GM21447 (cell line): ENCODE measurements around the gene ALKAL2.

ENCODE experiments used
- ATAC-seq: cut with Tn5 transposase; IDR thresholded peaks from one replicate; pipeline ENCODE4 v1.9.1; 2021; ENCODE audit not compliant: unreplicated experiment

The ALKAL2 gene

DNA sequence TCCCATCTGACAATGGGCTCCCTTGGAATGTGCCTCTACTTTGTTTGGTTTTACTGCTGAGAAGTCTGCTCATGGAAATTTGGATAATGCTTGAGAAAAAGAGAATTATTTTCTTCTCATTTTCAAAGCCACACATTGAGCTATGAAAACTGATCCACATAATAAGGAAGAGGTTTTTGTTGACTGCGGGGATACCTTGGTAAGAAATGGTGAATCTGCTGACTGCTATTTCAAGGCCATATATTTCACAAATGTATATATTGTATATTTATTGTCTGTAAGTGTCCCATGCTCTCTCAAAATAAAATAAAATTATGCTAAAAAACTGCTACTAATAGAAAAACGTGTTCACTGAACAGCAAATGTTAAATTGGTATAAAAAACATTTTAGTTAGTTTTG lies 39.2 kb downstream of the ALKAL2 start:
- no peak for ATAC-seq

DNA sequence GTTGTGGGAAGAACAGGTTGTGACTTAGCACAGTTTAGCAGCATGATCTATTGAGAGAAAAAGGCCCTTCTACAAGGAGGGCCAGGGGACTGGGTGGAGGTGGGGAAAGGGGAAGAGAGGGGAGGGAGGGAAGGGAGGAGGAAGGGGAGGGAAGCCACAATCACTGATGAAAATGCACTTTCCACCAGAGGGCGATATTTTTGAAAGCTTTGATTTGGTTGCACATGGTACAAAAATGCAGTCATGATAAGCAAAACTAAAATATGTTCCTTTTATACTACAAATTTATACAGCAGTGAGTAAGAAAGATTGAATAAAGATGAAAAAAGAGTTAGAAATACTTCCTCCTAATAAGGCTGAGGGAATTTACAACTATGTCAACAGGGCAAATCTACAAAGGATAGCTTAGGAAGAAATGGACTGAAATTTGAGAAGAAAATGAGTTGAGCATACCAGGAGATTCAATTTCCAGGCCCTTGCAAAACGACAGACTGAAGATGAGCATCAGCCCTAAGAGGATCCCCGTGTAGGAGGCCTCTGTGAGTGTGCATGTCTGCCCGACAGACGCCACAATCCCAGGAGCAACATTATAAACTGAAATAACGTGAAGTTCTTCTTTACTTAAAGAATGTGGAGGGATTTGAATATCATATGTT lies 41.3 kb downstream of the ALKAL2 start:
- no peak for ATAC-seq

DNA sequence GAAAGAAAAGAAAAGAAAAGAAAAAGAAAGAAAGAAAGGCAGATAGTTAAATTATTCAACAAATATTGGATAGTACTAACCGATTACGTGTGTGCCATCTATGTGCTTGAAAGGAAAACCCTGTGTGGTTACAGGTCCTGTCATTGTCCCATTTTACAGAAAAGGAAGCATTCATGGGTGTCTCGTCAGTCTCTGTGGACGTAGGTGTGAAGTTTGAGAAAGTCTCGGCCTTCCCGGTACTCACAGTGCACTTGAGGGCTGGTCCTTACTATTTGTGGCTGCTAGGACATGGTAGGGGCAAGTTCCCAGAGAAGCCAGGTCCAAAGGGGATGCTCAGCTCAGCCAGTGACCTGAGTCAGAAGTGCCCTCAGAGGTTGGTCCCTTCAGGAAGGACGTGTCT lies 43.3 kb downstream of the ALKAL2 start:
- no peak for ATAC-seq

DNA sequence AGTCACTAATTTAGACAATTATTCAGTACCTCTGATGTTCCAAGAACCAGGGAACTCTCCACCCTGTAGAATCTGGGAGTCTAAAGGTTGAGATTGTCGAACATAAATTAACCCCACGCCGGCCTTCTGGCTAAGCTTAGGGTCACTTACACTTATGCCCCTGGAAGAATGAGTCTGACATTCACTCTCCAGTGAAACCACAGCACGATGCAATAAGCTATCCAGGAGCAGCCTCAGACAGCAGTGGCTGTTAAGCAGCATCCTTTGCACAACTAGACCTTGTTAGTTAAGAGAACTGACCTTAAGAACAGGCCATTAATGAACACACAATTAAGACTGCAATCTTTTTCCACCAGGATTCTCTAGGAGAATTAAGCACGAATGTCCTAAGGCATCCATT lies 49.0 kb downstream of the ALKAL2 start:
- ATAC-seq, result no peak

DNA sequence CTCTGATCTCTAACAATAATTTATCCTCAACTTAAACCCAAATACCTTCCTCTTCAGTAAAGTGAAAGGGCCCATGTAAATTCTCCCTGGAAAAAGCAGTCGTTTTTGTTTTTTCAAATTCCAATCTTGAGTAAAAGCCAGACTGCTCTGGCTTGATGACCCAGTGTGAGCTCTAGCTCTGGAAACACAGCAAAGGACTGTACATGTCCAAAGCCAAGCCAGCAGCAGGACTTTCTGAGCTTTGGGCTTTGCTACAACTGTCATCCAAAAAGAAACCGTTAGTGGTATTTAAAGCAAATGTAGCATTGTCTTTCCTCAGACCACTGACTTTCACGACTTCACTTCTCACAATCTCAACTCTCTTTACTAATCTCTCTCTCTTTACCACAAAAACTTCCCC lies 49.5 kb downstream of the ALKAL2 start:
- ATAC-seq, result no peak

DNA sequence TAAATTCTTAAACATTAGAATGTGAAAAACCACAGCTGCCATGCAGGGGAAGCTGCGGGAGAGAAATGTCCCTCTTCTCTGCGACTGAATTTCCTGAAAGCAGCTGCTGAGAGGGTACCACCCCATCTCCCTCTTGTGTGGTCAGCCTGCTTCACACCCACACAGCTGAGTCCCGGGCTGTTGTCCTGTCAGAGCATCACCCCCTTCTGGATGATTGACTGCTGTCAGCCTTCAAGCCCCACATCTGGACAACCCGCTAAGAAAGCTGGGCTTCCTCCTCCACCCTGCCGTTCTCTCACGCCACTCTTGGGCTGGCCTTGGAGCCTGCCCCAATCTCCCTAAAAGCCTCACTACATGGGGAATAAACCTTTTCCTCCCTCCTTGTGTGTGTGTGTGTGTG lies 50.0 kb downstream of the ALKAL2 start:
- no peak for ATAC-seq

DNA sequence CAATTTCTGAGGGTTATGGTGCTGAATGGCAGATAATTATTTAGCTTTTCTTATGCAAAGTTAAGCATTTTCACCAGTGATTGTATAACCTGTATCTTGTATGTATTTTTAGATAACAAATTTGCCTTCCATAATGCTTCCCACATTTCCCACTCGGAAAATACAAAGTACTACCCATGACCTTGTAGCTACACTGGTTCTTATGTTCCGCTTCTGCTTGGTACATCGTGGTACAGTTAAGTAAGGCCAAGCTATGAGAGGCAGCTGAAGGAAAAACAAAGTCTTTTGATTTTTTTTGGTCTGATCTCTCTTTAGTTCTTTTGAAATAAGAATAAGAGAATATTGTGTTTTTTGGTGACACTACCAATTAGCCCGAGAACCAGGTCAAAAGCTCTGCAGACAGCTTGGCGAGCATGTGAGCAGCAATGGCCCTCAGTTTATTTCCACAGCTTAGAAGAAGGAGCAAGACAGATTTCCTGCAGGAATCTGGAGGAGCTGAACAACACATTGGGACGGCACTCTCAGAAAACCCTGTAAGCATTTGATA lies 50.8 kb downstream of the ALKAL2 start:
- no peak for ATAC-seq

DNA sequence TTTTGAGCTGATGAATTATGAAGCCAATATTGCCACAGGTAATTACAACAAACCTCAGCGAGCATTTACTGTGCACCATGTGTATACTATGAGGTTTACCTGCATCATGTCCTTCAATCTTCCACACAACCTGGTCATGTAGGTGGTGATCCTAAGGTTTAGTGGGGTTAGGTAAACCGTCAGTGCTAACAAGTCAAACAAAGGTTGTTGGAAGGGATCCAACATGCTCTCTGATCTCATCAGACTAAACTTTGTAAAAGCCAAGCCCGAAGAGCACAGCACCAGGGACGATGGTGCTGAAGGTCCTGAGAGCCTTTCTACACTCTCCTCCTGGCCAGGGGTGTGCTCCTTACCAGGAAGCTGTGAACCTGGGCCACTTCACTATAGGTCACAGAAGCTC lies 53.5 kb downstream of the ALKAL2 start:
- no peak for ATAC-seq

DNA sequence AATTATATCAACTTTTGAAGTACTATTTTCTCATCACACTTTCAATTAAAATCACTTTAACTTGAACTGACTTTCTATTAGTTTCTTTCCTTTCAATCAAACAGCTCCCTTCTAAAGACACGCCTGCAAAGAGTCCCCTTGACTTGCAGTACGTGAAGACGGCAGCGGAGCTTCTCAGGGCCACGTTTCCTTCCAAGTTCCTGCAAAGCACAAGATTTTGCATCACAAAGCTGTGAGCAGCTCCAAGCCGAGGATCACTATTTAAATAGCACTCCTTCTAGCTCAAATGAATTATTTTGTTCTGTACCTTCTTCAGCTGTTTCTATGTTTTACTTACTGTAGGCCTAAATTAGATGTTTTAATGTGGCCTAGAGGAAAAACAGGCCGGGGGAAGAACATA lies 54.9 kb downstream of the ALKAL2 start:
- ATAC-seq, result no peak

DNA sequence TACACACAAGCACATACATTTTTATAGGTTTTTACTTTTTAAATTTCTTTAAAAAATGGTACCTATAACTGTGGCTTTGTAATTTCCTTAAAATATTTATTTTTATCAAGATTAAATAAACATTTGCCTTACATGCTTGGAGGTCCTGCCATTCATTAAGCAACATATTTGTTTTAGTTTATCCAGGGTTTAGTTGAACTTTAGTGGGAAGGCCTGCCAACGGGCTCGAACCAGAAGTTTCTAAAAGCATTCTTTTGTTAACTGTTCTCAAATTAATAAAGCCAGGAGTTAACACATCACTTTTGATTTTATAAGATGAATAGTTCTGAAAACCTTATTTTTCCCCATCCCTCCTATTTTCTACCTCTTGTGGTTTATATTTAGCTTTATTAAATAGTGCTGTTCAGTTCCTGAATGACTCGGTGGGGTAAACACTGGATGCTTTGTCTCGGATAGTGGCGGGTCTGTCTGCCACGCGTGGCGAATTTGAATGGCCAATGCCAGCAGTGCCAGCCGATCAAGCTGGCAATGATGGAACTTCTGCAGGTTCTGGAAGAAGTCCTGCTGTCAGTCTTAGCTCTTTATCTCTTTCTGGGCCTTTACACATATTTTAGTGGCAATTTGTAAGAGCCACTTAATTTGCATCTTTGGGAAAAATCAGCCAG lies 56.2 kb downstream of the ALKAL2 start:
- no peak for ATAC-seq
